ENCODE measurements around the gene LRFN2. TPM values are rescaled to one million over a fixed set of nuclear protein-coding genes. Genes with fewer than 3 reads are reported as not detected.

Gene LRFN2
- polyA plus RNA-seq, 1 donor from 2014 or later, result 14.8 TPM

DNA sequence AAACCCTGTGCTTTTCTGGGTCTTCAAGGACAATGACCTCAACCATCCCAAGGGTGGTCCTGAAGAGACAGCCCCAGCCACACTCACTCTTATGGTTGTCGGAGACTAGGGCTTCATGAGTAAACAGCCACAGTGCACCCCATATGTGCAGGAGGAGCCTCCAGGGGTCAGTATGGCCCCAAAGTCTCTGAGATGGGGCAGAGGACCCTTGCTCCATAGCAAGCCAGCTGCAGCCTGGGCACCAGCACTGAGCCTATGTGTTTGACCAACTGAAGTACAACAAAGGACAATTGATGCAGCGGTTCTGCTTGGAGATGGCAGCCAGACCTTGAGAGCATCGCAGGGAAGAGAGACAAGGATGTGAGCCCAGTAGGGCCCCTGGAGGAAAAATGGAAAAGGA, 112.2 kb downstream of the LRFN2 start:
- Histone ChIP-seq H3K36me3 (ENCODE audit: insufficient read depth, low read length) (no peaks in the 10 kb centered on the region), H3K9me2 (ENCODE audit: insufficient read depth, low read length) (no peaks in the 10 kb centered on the region), H3K9me3 (ENCODE audit: low read length) (no peaks in the 10 kb centered on the region), H3K79me2 (replicated peaks; ENCODE audit: insufficient read depth, low read length) (no peaks in the 10 kb centered on the region), H2AFZ (ENCODE audit: low read depth, low read length) (no peak overlapping the region), H3F3A (ENCODE audit: insufficient read depth, low read length, poor library complexity, severe bottlenecking) (no peaks in the 10 kb centered on the region), H3K9ac (ENCODE audit: low read length) (no peak overlapping the region), H3K4me2 (ENCODE audit: low read length) (no peak overlapping the region), H3K27me3 (ENCODE audit: insufficient read depth, low read depth, low read length) (no peaks in the 10 kb centered on the region), H4K20me1 (ENCODE audit: insufficient read depth) (no peaks in the 10 kb centered on the region), H3K27ac (ENCODE audit: low read length) (no peak overlapping the region), H3K4me3 (ENCODE audit: low read length) (no peak overlapping the region)
- no peak for TF ChIP-seq TAF1 (IDR thresholded peaks at IDR 0.05; ENCODE audit: low read depth)
- no peak for TF ChIP-seq RAD21 (conservative IDR thresholded peaks at IDR 0.05)
- TF ChIP-seq POLR2AphosphoS5 (IDR thresholded peaks at IDR 0.05), result no peak
- TF ChIP-seq, protein P1, sequence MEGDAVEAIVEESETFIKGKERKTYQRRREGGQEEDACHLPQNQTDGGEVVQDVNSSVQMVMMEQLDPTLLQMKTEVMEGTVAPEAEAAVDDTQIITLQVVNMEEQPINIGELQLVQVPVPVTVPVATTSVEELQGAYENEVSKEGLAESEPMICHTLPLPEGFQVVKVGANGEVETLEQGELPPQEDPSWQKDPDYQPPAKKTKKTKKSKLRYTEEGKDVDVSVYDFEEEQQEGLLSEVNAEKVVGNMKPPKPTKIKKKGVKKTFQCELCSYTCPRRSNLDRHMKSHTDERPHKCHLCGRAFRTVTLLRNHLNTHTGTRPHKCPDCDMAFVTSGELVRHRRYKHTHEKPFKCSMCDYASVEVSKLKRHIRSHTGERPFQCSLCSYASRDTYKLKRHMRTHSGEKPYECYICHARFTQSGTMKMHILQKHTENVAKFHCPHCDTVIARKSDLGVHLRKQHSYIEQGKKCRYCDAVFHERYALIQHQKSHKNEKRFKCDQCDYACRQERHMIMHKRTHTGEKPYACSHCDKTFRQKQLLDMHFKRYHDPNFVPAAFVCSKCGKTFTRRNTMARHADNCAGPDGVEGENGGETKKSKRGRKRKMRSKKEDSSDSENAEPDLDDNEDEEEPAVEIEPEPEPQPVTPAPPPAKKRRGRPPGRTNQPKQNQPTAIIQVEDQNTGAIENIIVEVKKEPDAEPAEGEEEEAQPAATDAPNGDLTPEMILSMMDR (IDR thresholded peaks at IDR 0.05; ENCODE audit: poor library complexity, severe bottlenecking), result no peak
- TF ChIP-seq, protein P2, sequence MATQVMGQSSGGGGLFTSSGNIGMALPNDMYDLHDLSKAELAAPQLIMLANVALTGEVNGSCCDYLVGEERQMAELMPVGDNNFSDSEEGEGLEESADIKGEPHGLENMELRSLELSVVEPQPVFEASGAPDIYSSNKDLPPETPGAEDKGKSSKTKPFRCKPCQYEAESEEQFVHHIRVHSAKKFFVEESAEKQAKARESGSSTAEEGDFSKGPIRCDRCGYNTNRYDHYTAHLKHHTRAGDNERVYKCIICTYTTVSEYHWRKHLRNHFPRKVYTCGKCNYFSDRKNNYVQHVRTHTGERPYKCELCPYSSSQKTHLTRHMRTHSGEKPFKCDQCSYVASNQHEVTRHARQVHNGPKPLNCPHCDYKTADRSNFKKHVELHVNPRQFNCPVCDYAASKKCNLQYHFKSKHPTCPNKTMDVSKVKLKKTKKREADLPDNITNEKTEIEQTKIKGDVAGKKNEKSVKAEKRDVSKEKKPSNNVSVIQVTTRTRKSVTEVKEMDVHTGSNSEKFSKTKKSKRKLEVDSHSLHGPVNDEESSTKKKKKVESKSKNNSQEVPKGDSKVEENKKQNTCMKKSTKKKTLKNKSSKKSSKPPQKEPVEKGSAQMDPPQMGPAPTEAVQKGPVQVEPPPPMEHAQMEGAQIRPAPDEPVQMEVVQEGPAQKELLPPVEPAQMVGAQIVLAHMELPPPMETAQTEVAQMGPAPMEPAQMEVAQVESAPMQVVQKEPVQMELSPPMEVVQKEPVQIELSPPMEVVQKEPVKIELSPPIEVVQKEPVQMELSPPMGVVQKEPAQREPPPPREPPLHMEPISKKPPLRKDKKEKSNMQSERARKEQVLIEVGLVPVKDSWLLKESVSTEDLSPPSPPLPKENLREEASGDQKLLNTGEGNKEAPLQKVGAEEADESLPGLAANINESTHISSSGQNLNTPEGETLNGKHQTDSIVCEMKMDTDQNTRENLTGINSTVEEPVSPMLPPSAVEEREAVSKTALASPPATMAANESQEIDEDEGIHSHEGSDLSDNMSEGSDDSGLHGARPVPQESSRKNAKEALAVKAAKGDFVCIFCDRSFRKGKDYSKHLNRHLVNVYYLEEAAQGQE (IDR thresholded peaks at IDR 0.05; ENCODE audit: borderline replicate concordance), result no peak
- no peak for TF ChIP-seq SMC3 (conservative IDR thresholded peaks at IDR 0.05; ENCODE audit: poor library complexity)
- no peak for TF ChIP-seq MXI1 (conservative IDR thresholded peaks at IDR 0.05; ENCODE audit: poor library complexity, severe bottlenecking)
- no peak for TF ChIP-seq EZH2 (IDR thresholded peaks at IDR 0.05; ENCODE audit: borderline replicate concordance, insufficient read depth, low read length, poor library complexity, severe bottlenecking)
- TF ChIP-seq EP300 (conservative IDR thresholded peaks at IDR 0.05; ENCODE audit: poor library complexity, severe bottlenecking), result no peak

DNA sequence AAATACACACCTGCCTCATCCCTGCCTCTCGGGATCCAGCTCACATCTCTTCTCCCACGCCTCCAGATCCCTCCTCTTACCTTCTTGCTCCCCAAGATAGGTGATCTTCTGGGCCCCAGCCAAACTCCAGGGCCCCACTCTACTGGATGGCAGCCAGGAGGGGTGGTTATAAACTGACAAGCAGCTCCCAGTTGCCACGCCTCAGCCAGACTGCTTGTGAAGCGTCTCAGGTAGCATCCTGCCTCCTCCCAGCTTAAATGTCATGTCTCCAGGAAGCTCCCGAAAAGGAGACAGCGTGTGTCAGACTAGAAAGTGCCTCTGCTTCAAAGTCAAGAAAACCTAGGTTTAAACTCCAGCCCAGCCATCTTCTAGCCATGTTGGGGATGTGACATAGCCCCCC, 114.1 kb downstream of the LRFN2 start:
- Histone ChIP-seq H3K9ac (ENCODE audit: low read length) (no peak overlapping the region), H3K36me3 (ENCODE audit: insufficient read depth, low read length) (no peaks in the 10 kb centered on the region), H3K27me3 (ENCODE audit: insufficient read depth, low read depth, low read length) (no peaks in the 10 kb centered on the region), H3K79me2 (replicated peaks; ENCODE audit: insufficient read depth, low read length) (no peaks in the 10 kb centered on the region), H3K9me2 (ENCODE audit: insufficient read depth, low read length) (no peaks in the 10 kb centered on the region), H2AFZ (ENCODE audit: low read depth, low read length) (no peak overlapping the region), H3K9me3 (ENCODE audit: low read length) (no peaks in the 10 kb centered on the region), H3K4me2 (ENCODE audit: low read length) (no peak overlapping the region), H3K27ac (ENCODE audit: low read length) (no peak overlapping the region), H3K4me3 (ENCODE audit: low read length) (no peak overlapping the region), H3F3A (ENCODE audit: insufficient read depth, low read length, poor library complexity, severe bottlenecking) (no peaks in the 10 kb centered on the region), H4K20me1 (ENCODE audit: insufficient read depth) (no peaks in the 10 kb centered on the region)
- TF ChIP-seq POLR2AphosphoS5 (IDR thresholded peaks at IDR 0.05), result no peak

DNA sequence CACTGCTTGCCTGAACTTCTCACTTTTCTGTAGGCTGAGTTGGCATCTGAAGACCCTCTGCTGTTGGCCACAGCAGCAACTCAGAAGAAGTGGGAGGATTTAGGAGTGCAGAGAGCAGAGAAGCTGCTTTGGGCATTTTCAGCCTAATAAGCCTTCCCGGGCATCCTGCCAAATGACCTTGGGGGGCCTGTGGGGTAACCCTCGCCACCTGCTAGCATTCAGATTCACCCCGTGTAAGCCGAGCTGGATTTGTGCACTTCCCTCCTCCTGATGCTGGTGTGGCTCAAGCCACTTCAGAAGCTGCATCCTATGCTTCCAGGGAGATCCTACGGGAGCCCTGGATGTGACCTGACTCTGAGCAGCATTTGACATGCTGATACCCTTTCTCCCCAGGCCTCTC, 114.8 kb downstream of the LRFN2 start:
- H3K79me2 ChIP-seq (replicated peaks; ENCODE audit: insufficient read depth, low read length), result no peaks in the 10 kb centered on the region
- no peak overlapping the region for H3K4me2 ChIP-seq (ENCODE audit: low read length)
- no peak overlapping the region for H2AFZ ChIP-seq (ENCODE audit: low read depth, low read length)
- H4K20me1 ChIP-seq (ENCODE audit: insufficient read depth), result no peaks in the 10 kb centered on the region
- no peaks in the 10 kb centered on the region for H3K9me2 ChIP-seq (ENCODE audit: insufficient read depth, low read length)
- H3K9me3 ChIP-seq (ENCODE audit: low read length), result no peaks in the 10 kb centered on the region
- H3K36me3 ChIP-seq (ENCODE audit: insufficient read depth, low read length), result no peaks in the 10 kb centered on the region
- H3K4me3 ChIP-seq (ENCODE audit: low read length), result no peak overlapping the region
- TF ChIP-seq, protein P2 (IDR thresholded peaks at IDR 0.05; ENCODE audit: borderline replicate concordance), result no peak
- TF ChIP-seq MXI1 (conservative IDR thresholded peaks at IDR 0.05; ENCODE audit: poor library complexity, severe bottlenecking) (no peak), SMC3 (conservative IDR thresholded peaks at IDR 0.05; ENCODE audit: poor library complexity) (no peak), TAF1 (IDR thresholded peaks at IDR 0.05; ENCODE audit: low read depth) (no peak), RAD21 (conservative IDR thresholded peaks at IDR 0.05) (no peak), POLR2AphosphoS5 (IDR thresholded peaks at IDR 0.05) (no peak), EZH2 (IDR thresholded peaks at IDR 0.05; ENCODE audit: borderline replicate concordance, insufficient read depth, low read length, poor library complexity, severe bottlenecking) (no peak), EP300 (conservative IDR thresholded peaks at IDR 0.05; ENCODE audit: poor library complexity, severe bottlenecking) (no peak)
- TF ChIP-seq, protein P1 (IDR thresholded peaks at IDR 0.05; ENCODE audit: poor library complexity, severe bottlenecking), result no peak
- H3K27ac ChIP-seq (ENCODE audit: low read length), result no peak overlapping the region
- H3F3A ChIP-seq (ENCODE audit: insufficient read depth, low read length, poor library complexity, severe bottlenecking), result no peaks in the 10 kb centered on the region
- no peak overlapping the region for H3K9ac ChIP-seq (ENCODE audit: low read length)
- H3K27me3 ChIP-seq (ENCODE audit: insufficient read depth, low read depth, low read length), result no peaks in the 10 kb centered on the region

Data from neural cell (in vitro differentiated cells).